Stimulated activated CD4-positive, alpha-beta T cell treated with anti-CD3 and anti-CD28 coated beads, TNF-alpha, amount 100 ng/mL, for 1 hour (primary cell): ENCODE results near the gene IGF2BP3.
"Not testable (repeated sequence)": the region's sequence is repeated elsewhere in the genome, so short reads cannot be mapped to it uniquely, and the experiment has no call there.

Source experiments
- DNase-seq, 3 donors: peaks; one replicate each; pipeline ENCODE4 v3.0.0-alpha.2; 2020; ENCODE audit warnings: low read depth in 3 of 3, low spot score in 1 of 3

Gene IGF2BP3

GRCh38 chr7:23470330-23471105, at the start of gene IGF2BP3:
TSS of gene IGF2BP3 (minus strand) at chr7:23470491. CDS start at chr7:23470110, 381 bp downstream.
- DNase-seq = peak in 1 of 3 donors; percentile 12

- no peak for DNase-seq
Measured at GRCh38 chr7:23514755-23515154, 44.5 kb upstream of the IGF2BP3 start.

GRCh38 chr7:23513746-23514145, 43.5 kb upstream of the IGF2BP3 start:
- not testable (repeated sequence) for DNase-seq

- no peak for DNase-seq
Measured at GRCh38 chr7:23494009-23494408, 23.7 kb upstream of the IGF2BP3 start.

GRCh38 chr7:23491502-23491901, 21.2 kb upstream of the IGF2BP3 start:
- no peak for DNase-seq

GRCh38 chr7:23490357-23491135, 20.3 kb upstream of the IGF2BP3 start:
- peak in 2 of 3 donors; percentile 20 to 30 for DNase-seq

- not testable (repeated sequence) for DNase-seq
Measured at GRCh38 chr7:23488714-23489113, 18.4 kb upstream of the IGF2BP3 start.

- no peak for DNase-seq
Measured at GRCh38 chr7:23487670-23488069, 17.4 kb upstream of the IGF2BP3 start.

- no peak for DNase-seq
Measured at GRCh38 chr7:23486002-23486773, 15.9 kb upstream of the IGF2BP3 start.

- no peak for DNase-seq
Measured at GRCh38 chr7:23482686-23483085, 12.4 kb upstream of the IGF2BP3 start.

- no peak for DNase-seq
Measured at GRCh38 chr7:23477962-23478866, 7.9 kb upstream of the IGF2BP3 start.

GRCh38 chr7:23477157-23477499, 6.8 kb upstream of the IGF2BP3 start:
- DNase-seq = no peak

- no peak for DNase-seq
Measured at GRCh38 chr7:23476286-23477156, 6.2 kb upstream of the IGF2BP3 start.

- DNase-seq = no peak
Measured at GRCh38 chr7:23475576-23475839, 5.2 kb upstream of the IGF2BP3 start.

GRCh38 chr7:23474829-23475575, 4.7 kb upstream of the IGF2BP3 start:
- no peak for DNase-seq

GRCh38 chr7:23474094-23474828, 4.0 kb upstream of the IGF2BP3 start:
- DNase-seq = peak in 1 of 3 donors; percentile 39

- DNase-seq = no peak
Measured at GRCh38 chr7:23473844-23474093, 3.5 kb upstream of the IGF2BP3 start.

- no peak for DNase-seq
Measured at GRCh38 chr7:23472956-23473843, 2.9 kb upstream of the IGF2BP3 start.
